D721Med (cell line): Measurements from ENCODE around the gene LHFPL2.

Experiments
- DNase-seq: peaks from one replicate; pipeline ENCODE4 v3.0.0; 2011; ENCODE audit warnings: low spot score; ENCODE audit not compliant: insufficient read length
- FAIRE-seq: peaks from 2 replicates; lab custom pipeline; 2011; peaks lifted over from hg19 to GRCh38; lab: Jason Lieb, UNC
- TF ChIP-seq, protein P1 (sequence below): IDR thresholded peaks from 2 replicates; pipeline ENCODE4 v1.5.1; 2012; ENCODE audit warnings: mild to moderate bottlenecking, control low read depth; ENCODE audit not compliant: insufficient read depth; ENCODE audit errors: missing control alignments

LHFPL2 gene

DNA sequence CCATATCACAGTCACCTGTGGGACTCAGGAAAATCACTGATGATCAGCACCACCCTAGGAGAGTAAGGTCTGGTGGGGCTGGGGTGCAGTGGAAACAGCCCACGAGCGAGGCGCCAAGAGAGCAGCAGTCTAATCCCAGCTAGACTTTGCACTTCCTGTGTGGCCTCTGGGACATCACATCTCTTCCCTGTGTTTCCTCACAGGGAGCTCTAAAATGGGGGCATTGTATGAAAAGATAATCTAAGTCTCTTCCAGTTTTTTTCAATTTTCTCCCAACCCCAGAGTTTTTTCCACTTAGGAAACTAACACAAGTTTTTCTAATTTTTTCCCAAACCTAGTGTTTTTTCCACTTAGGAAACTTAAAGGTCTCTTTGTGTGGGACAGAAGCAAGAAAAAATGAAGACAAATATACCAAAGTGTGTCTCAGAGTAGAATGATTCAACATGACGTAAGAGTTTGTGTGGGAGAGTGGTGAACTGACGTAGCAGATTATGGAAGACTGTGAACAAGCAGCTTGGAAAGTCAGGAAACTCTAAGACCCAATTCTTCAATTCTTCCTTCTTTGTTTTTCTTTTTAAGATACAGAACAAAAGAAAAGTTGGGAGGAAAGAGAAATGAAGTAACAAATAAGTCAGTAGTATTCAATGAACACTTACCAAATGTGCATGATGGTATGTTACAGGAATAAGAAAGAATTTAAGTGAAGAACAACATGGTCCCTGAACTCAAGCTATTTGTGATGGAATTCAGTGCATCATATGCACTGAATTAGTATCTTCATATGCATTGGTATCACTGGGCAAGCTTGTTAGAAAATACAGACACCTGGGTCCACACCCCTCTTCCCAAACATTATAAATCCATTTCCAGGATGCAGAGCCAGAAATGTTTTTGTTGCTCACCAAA, 51.3 kb downstream of the LHFPL2 start:
- TF ChIP-seq, protein P1, sequence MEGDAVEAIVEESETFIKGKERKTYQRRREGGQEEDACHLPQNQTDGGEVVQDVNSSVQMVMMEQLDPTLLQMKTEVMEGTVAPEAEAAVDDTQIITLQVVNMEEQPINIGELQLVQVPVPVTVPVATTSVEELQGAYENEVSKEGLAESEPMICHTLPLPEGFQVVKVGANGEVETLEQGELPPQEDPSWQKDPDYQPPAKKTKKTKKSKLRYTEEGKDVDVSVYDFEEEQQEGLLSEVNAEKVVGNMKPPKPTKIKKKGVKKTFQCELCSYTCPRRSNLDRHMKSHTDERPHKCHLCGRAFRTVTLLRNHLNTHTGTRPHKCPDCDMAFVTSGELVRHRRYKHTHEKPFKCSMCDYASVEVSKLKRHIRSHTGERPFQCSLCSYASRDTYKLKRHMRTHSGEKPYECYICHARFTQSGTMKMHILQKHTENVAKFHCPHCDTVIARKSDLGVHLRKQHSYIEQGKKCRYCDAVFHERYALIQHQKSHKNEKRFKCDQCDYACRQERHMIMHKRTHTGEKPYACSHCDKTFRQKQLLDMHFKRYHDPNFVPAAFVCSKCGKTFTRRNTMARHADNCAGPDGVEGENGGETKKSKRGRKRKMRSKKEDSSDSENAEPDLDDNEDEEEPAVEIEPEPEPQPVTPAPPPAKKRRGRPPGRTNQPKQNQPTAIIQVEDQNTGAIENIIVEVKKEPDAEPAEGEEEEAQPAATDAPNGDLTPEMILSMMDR: no peak
- DNase-seq: no peak
- no peak for FAIRE-seq

DNA sequence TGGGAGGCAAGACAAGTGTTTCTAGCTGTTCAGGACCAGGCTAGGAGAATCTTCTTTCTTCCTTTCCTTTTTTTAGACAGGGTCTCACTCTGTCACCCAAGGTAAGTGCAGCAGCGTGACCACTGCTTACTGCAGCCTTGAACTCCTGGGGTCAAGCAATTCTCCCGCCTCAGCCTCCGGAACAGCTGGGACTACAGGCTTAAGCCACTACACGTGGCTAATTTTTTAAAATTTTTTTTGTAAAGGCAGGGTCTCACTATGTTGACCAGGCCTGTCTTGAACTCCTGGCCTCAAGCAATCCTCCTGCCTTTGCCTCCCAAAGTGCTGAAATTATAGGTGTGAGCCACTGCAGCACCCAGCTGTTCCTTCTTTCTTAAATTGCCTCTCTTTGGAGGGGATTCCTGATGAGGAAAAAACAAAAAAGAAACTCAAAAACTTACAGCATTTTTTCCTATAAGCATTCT, 53.1 kb downstream of the LHFPL2 start:
- TF ChIP-seq, protein P1: no peak
- DNase-seq (no peak), FAIRE-seq (no peak)

DNA sequence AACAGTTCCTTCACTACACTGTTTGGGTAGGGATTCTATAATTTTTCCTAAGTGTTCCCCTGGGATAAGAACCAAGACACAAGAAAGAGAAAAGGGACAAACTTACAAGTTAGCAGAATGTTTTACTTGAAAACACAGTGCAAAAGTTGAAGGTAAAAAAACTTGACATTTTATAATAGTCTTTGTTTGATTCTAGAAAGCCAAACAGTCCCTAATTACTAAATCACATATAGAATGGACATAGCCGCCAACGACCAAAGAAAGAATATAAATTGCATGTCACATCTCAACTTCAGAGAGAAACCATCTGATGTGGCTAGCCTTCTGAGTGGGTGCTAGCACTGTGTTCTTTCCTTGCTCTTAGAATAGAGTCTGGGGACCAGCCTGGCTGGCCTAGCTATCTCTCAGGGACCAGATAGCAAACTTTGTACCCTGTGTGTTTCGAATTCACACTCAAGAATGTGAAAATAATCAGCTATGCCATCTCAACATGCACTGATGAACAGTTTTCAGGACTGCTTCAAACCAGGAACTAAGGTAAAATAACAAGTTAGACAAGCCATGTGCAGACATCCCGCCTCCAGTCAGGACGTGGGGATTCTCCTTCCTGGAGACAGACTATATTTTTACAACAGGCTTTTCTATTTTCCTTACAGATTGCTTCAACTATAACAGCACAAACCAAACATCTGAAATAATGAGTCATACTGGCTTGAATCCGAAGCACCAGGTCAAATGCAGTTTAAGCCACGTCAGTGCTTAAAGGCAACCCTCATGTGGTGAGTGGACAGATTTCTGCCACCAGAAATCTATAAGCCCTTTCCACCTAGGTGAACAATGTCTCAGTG, 53.7 kb downstream of the LHFPL2 start:
- FAIRE-seq: no peak
- TF ChIP-seq, protein P1: no peak
- no peak for DNase-seq

DNA sequence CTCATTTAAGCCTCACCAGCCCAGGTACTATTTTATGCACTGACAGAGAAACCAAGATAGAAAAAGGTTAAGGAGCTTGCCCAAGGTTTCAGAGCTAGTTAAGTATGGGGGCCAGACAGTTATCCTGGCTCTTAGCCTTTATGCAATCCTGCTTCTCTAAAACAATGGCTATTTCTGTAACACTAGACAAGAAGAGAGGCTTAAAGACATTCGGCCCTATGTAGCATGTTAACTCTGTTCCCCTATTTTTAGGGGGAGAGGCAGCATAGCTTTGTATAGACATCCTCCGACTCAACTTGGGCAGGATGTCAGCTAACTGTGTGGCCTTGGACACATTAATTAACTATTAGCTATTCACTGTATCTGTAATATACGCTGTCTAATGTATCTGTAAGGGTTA, 54.6 kb downstream of the LHFPL2 start:
- TF ChIP-seq, protein P1: no peak
- DNase-seq (no peak), FAIRE-seq (no peak)

DNA sequence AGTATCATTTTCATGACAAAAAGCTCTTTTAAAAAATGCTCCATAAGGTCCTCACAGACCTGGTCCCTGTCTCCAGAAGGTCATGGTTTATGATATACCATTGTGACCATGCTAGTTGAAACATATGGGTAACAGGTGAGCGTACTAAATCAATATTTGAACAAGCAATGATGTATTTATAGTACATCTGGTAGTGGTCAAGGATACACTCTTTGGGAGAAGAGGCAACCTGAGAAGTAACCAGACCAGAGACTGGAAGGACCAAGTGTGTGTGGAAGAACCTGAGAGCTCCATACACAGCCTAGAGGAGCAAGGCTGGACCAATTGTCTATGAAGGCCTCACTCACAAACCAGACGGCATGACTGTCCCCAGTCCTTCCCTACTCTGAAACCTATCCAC, 55.1 kb downstream of the LHFPL2 start:
- FAIRE-seq: no peak
- TF ChIP-seq, protein P1: no peak
- DNase-seq: no peak

DNA sequence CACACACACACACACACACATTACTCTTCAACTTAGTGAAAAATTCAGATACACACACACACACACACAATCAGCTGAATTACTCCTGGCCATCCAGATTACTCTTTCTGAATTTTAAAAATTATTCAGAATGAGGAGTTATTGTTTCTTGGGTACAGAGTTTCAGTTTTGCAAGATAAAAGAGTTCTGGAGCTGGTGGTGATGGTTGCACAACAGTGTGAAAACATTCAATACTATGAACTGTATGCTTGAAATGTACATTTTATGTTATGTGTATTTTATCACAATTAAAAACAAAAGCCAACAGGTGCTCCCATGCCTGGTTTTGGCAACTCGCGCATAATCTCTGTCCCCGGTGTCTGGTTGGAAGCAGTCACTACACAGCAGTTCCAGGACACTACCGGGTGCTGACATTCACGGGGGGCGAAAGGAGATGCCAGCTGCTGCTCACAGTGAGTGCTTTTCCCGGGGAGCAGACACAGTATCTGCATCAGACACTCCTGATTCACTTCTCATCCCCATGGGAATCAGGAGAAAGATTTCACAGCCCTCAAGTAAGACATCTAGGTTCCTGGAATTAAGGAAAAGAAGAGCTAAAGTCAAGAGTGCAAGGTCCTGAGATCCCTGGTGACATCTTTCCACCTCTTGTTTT, 55.7 kb downstream of the LHFPL2 start:
- DNase-seq (no peak), FAIRE-seq (no peak)
- TF ChIP-seq, protein P1: no peak
